Measurements from ENCODE around the gene CCDC66. TPM values are rescaled to one million over a fixed set of nuclear protein-coding genes. Genes with fewer than 3 reads are reported as not detected.
A peak's percentile ranks its signal among the peaks of the same experiment; 100 is the strongest.
"Not testable (repeated sequence)": the region's sequence is repeated elsewhere in the genome, so short reads cannot be mapped to it uniquely, and the experiment has no call there.

The CCDC66 gene
- total RNA-seq, 1 donor from 2014 or later: 52.7 TPM

GRCh38 chr3:56547486-56547885 is 9.5 kb upstream of the CCDC66 start:
- no peak overlapping the region for H3K4me3 Mint-ChIP-seq (ENCODE audit: low read depth)
- H3K36me3 Mint-ChIP-seq (ENCODE audit: insufficient read depth): no peaks in the 10 kb centered on the region
- H3K9me3 Mint-ChIP-seq (ENCODE audit: low read depth): no peaks in the 10 kb centered on the region
- no peak for DNase-seq (ENCODE audit: low spot score, unreplicated experiment)
- no peak overlapping the region for H3K27ac Mint-ChIP-seq
- no peaks in the 10 kb centered on the region for H3K4me1 Mint-ChIP-seq (ENCODE audit: low read depth)
- H3K27me3 Mint-ChIP-seq: peaks cover 25% of the 10 kb centered on the region
- TF ChIP-seq CTCF (IDR thresholded peaks at IDR 0.05; ENCODE audit: unreplicated experiment): peak; percentile 23

GRCh38 chr3:56557831-56558170 is 826 bp downstream of the CCDC66 start:
- no peaks in the 10 kb centered on the region for H3K9me3 Mint-ChIP-seq (ENCODE audit: low read depth)
- H3K4me1 Mint-ChIP-seq (ENCODE audit: low read depth): peaks cover 9% of the 10 kb centered on the region
- peak overlapping the region; percentile 98 for H3K4me3 Mint-ChIP-seq (ENCODE audit: low read depth)
- peak overlapping the region; percentile 99 for H3K27ac Mint-ChIP-seq
- H3K36me3 Mint-ChIP-seq (ENCODE audit: insufficient read depth): peaks cover 10% of the 10 kb centered on the region
- TF ChIP-seq CTCF (IDR thresholded peaks at IDR 0.05; ENCODE audit: unreplicated experiment): no peak
- no peak for DNase-seq (ENCODE audit: low spot score, unreplicated experiment)
- peaks cover 10% of the 10 kb centered on the region for H3K27me3 Mint-ChIP-seq

GRCh38 chr3:56573501-56573900 is 16.5 kb downstream of the CCDC66 start:
- Mint-ChIP-seq H3K36me3 (ENCODE audit: insufficient read depth) (peaks cover 52% of the 10 kb centered on the region), H3K4me3 (ENCODE audit: low read depth) (no peak overlapping the region)

GRCh38 chr3:56581941-56582340 is 25.0 kb downstream of the CCDC66 start:
- H3K27me3 Mint-ChIP-seq; H3K4me3 Mint-ChIP-seq (ENCODE audit: low read depth); DNase-seq (ENCODE audit: low spot score, unreplicated experiment); H3K4me1 Mint-ChIP-seq (ENCODE audit: low read depth); H3K27ac Mint-ChIP-seq: not testable (repeated sequence)
- H3K9me3 Mint-ChIP-seq (ENCODE audit: low read depth): peaks cover 30% of the 10 kb centered on the region
- peaks cover 70% of the 10 kb centered on the region for H3K36me3 Mint-ChIP-seq (ENCODE audit: insufficient read depth)

More at GRCh38 chr3:56573501-56573900, 16.5 kb downstream of the CCDC66 start:
- no peaks in the 10 kb centered on the region for H3K27me3 Mint-ChIP-seq
- H3K4me1 Mint-ChIP-seq (ENCODE audit: low read depth): no peaks in the 10 kb centered on the region
- no peak for TF ChIP-seq CTCF (IDR thresholded peaks at IDR 0.05; ENCODE audit: unreplicated experiment)
- no peak overlapping the region for H3K27ac Mint-ChIP-seq
- H3K9me3 Mint-ChIP-seq (ENCODE audit: low read depth): peaks cover 13% of the 10 kb centered on the region
- no peak for DNase-seq (ENCODE audit: low spot score, unreplicated experiment)

GRCh38 chr3:56584275-56584674 is 27.3 kb downstream of the CCDC66 start:
- not testable (repeated sequence) for H3K4me3 Mint-ChIP-seq (ENCODE audit: low read depth); DNase-seq (ENCODE audit: low spot score, unreplicated experiment); H3K4me1 Mint-ChIP-seq (ENCODE audit: low read depth); H3K27ac Mint-ChIP-seq; H3K27me3 Mint-ChIP-seq
- H3K9me3 Mint-ChIP-seq (ENCODE audit: low read depth): peaks cover 12% of the 10 kb centered on the region
- H3K36me3 Mint-ChIP-seq (ENCODE audit: insufficient read depth): peaks cover 49% of the 10 kb centered on the region

- no peak overlapping the region for H3K4me3 Mint-ChIP-seq (ENCODE audit: low read depth)
- DNase-seq (ENCODE audit: low spot score, unreplicated experiment): no peak
- H3K27me3 Mint-ChIP-seq: no peaks in the 10 kb centered on the region
Measured at GRCh38 chr3:56590814-56591213, 33.8 kb downstream of the CCDC66 start.

More at GRCh38 chr3:56590814-56591213, 33.8 kb downstream of the CCDC66 start:
- Mint-ChIP-seq H3K9me3 (ENCODE audit: low read depth) (no peaks in the 10 kb centered on the region), H3K4me1 (ENCODE audit: low read depth) (peaks cover 6% of the 10 kb centered on the region), H3K27ac (peak overlapping the region; percentile 71), H3K36me3 (ENCODE audit: insufficient read depth) (peaks cover 24% of the 10 kb centered on the region)
- no peak for TF ChIP-seq CTCF (IDR thresholded peaks at IDR 0.05; ENCODE audit: unreplicated experiment)
